Dendritic cell treated with granulocyte-macrophage colony-stimulating factor and Interleukin-4, amounts not matched to agents 40 ng/mL and 50 ng/mL, for 4 days (primary cell): ENCODE data around the gene CRYGS.
"Not testable (repeated sequence)": the region's sequence is repeated elsewhere in the genome, so short reads cannot be mapped to it uniquely, and the experiment has no call there.

Source experiments
- H3K27ac Mint-ChIP-seq: one replicate; pipeline ENCODE4 v1.8.0; 2022; ENCODE audit warnings: mild to moderate bottlenecking, mixed read lengths
- H3K27me3 Mint-ChIP-seq: one replicate; pipeline ENCODE4 v1.8.0; 2022; ENCODE audit warnings: mild to moderate bottlenecking, mixed read lengths
- H3K36me3 Mint-ChIP-seq: one replicate; pipeline ENCODE4 v1.8.0; 2022; ENCODE audit warnings: low read depth, mixed read lengths
- H3K4me1 Mint-ChIP-seq: one replicate; pipeline ENCODE4 v1.8.0; 2022; ENCODE audit warnings: low read depth, mixed read lengths
- H3K4me3 Mint-ChIP-seq: one replicate; pipeline ENCODE4 v1.8.0; 2022; ENCODE audit warnings: mild to moderate bottlenecking, moderate library complexity, mixed read lengths
- H3K9me3 Mint-ChIP-seq: one replicate; pipeline ENCODE4 v1.8.0; 2022; ENCODE audit warnings: mixed read lengths
- intact Hi-C: fragments of 100-400 bp; cut with micrococcal nuclease; formaldehyde crosslinking; loops from one replicate; pipeline ENCODE4 v1.15.0; 2022

Gene CRYGS

GRCh38 chr3:186536883-186537844, 7.0 kb downstream of the CRYGS start:
- H3K27me3 Mint-ChIP-seq = no peaks in the 10 kb centered on the region
- H3K9me3 Mint-ChIP-seq = no peaks in the 10 kb centered on the region
- peaks cover 11% of the 10 kb centered on the region for H3K36me3 Mint-ChIP-seq
- H3K4me1 Mint-ChIP-seq = peaks cover 64% of the 10 kb centered on the region
- peak overlapping the region; percentile 74 for H3K27ac Mint-ChIP-seq
- intact Hi-C loops = no loop called here
- no peak overlapping the region for H3K4me3 Mint-ChIP-seq

GRCh38 chr3:186534113-186534669, 10.0 kb downstream of the CRYGS start:
- intact Hi-C loops = no loop called here

GRCh38 chr3:186532598-186533072, 11.5 kb downstream of the CRYGS start:
- Mint-ChIP-seq H3K27me3 (no peaks in the 10 kb centered on the region), H3K27ac (no peak overlapping the region), H3K4me3 (no peak overlapping the region), H3K9me3 (no peaks in the 10 kb centered on the region), H3K4me1 (peaks cover 52% of the 10 kb centered on the region), H3K36me3 (peaks cover 4% of the 10 kb centered on the region)
- intact Hi-C loops = no loop called here

More at GRCh38 chr3:186534113-186534669, 10.0 kb downstream of the CRYGS start:
- no peaks in the 10 kb centered on the region for H3K9me3 Mint-ChIP-seq
- H3K4me1 Mint-ChIP-seq = peaks cover 51% of the 10 kb centered on the region
- H3K36me3 Mint-ChIP-seq = peaks cover 14% of the 10 kb centered on the region
- H3K4me3 Mint-ChIP-seq = no peak overlapping the region
- H3K27me3 Mint-ChIP-seq = no peaks in the 10 kb centered on the region
- peak overlapping the region; percentile 76 for H3K27ac Mint-ChIP-seq

GRCh38 chr3:186531694-186532093, 12.5 kb downstream of the CRYGS start:
- intact Hi-C loops, H3K9me3 Mint-ChIP-seq: not testable (repeated sequence)

GRCh38 chr3:186530415-186530814, 13.8 kb downstream of the CRYGS start:
- Mint-ChIP-seq H3K4me1 (peaks cover 33% of the 10 kb centered on the region), H3K4me3 (no peak overlapping the region), H3K27me3 (no peaks in the 10 kb centered on the region), H3K9me3 (no peaks in the 10 kb centered on the region), H3K36me3 (peaks cover 4% of the 10 kb centered on the region), H3K27ac (no peak overlapping the region)
- intact Hi-C loops = no loop called here

More at GRCh38 chr3:186531694-186532093, 12.5 kb downstream of the CRYGS start:
- H3K4me1 Mint-ChIP-seq = peaks cover 43% of the 10 kb centered on the region
- not testable (repeated sequence) for H3K27ac Mint-ChIP-seq, H3K36me3 Mint-ChIP-seq, H3K4me3 Mint-ChIP-seq, H3K27me3 Mint-ChIP-seq

GRCh38 chr3:186529201-186529999, 14.8 kb downstream of the CRYGS start:
- Mint-ChIP-seq H3K27ac (no peak overlapping the region), H3K4me1 (peaks cover 24% of the 10 kb centered on the region), H3K36me3 (peaks cover 4% of the 10 kb centered on the region), H3K27me3 (no peaks in the 10 kb centered on the region), H3K9me3 (no peaks in the 10 kb centered on the region), H3K4me3 (no peak overlapping the region)
- intact Hi-C loops = no loop called here

GRCh38 chr3:186526256-186526606, 17.9 kb downstream of the CRYGS start:
- intact Hi-C loops = no loop called here
- Mint-ChIP-seq H3K9me3 (no peaks in the 10 kb centered on the region), H3K4me3 (no peak overlapping the region), H3K27me3 (no peaks in the 10 kb centered on the region), H3K4me1 (peaks cover 8% of the 10 kb centered on the region), H3K27ac (no peak overlapping the region), H3K36me3 (no peaks in the 10 kb centered on the region)

GRCh38 chr3:186525369-186526255, 18.6 kb downstream of the CRYGS start:
- Mint-ChIP-seq H3K4me3 (no peak overlapping the region), H3K27me3 (no peaks in the 10 kb centered on the region), H3K9me3 (no peaks in the 10 kb centered on the region), H3K36me3 (no peaks in the 10 kb centered on the region), H3K27ac (no peak overlapping the region), H3K4me1 (peaks cover 8% of the 10 kb centered on the region)
- intact Hi-C loops = no loop called here

- Mint-ChIP-seq H3K27me3 (no peaks in the 10 kb centered on the region), H3K36me3 (no peaks in the 10 kb centered on the region), H3K4me1 (peaks cover 8% of the 10 kb centered on the region), H3K4me3 (no peak overlapping the region), H3K27ac (no peak overlapping the region), H3K9me3 (no peaks in the 10 kb centered on the region)
- intact Hi-C loops = no loop called here
Measured at GRCh38 chr3:186524616-186525015, 19.6 kb downstream of the CRYGS start.

GRCh38 chr3:186523434-186523833, 20.7 kb downstream of the CRYGS start:
- H3K27ac Mint-ChIP-seq = no peak overlapping the region
- peaks cover 8% of the 10 kb centered on the region for H3K4me1 Mint-ChIP-seq
- H3K27me3 Mint-ChIP-seq = no peaks in the 10 kb centered on the region
- H3K9me3 Mint-ChIP-seq = no peaks in the 10 kb centered on the region
- no peaks in the 10 kb centered on the region for H3K36me3 Mint-ChIP-seq
- intact Hi-C loops = no loop called here
- no peak overlapping the region for H3K4me3 Mint-ChIP-seq

GRCh38 chr3:186523022-186523421, 21.2 kb downstream of the CRYGS start:
- Mint-ChIP-seq H3K27ac (no peak overlapping the region), H3K4me3 (no peak overlapping the region), H3K36me3 (no peaks in the 10 kb centered on the region), H3K9me3 (no peaks in the 10 kb centered on the region), H3K27me3 (no peaks in the 10 kb centered on the region), H3K4me1 (peaks cover 8% of the 10 kb centered on the region)
- intact Hi-C loops = no loop called here

GRCh38 chr3:186520957-186521842, 23.0 kb downstream of the CRYGS start:
- intact Hi-C loops = no loop called here
- H3K27me3 Mint-ChIP-seq = no peaks in the 10 kb centered on the region
- H3K9me3 Mint-ChIP-seq = peaks cover 10% of the 10 kb centered on the region
- no peaks in the 10 kb centered on the region for H3K36me3 Mint-ChIP-seq
- H3K4me3 Mint-ChIP-seq = no peak overlapping the region
- H3K4me1 Mint-ChIP-seq = peaks cover 8% of the 10 kb centered on the region
- H3K27ac Mint-ChIP-seq = no peak overlapping the region
